ENCODE data around the gene ZBTB38.

ZBTB38 gene

DNA sequence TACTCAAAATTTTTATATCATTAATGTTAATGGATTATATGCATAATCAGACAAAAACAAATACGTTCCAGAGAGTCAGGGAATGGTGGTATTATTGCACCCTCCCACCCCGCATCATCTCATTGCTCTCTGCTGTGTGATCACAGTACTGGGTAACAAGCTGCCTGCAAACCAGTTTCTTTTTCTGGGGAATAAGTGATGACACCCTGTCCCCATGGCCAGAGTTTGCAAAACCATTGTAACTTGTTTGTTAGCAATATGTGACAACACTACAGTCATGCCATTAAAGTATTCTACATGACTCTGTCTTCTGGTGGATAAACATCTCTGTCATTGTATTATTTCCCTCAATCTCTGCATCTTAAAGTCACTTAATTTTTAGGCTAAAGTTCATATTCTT lies 39.5 kb downstream of the ZBTB38 start:
- DNase-seq, result no peak

- no peak for DNase-seq
Observed at GRCh38 chr3:141408596-141408995, 40.3 kb downstream of the ZBTB38 start.

DNA sequence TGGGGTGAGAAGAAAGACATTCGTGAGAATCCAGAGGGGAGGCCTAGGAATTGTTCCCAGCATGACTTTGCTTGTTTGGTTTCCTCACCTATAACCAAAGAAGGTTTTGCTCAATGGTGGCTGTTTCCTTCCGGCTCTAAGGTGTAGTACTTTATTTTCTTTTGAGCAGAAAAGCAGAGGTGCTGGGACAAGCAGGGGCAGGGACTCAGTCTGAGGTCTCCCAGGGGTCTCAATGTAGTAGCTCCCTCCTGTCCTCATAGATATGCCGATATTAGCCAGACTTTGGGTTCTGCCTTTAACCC lies 41.6 kb downstream of the ZBTB38 start:
- no peak for DNase-seq

GRCh38 chr3:141410408-141410807 lies 42.1 kb downstream of the ZBTB38 start:
- peak; percentile 98 for DNase-seq

- peak; percentile 81 for DNase-seq
Observed at GRCh38 chr3:141410846-141411245, 42.5 kb downstream of the ZBTB38 start.

DNA sequence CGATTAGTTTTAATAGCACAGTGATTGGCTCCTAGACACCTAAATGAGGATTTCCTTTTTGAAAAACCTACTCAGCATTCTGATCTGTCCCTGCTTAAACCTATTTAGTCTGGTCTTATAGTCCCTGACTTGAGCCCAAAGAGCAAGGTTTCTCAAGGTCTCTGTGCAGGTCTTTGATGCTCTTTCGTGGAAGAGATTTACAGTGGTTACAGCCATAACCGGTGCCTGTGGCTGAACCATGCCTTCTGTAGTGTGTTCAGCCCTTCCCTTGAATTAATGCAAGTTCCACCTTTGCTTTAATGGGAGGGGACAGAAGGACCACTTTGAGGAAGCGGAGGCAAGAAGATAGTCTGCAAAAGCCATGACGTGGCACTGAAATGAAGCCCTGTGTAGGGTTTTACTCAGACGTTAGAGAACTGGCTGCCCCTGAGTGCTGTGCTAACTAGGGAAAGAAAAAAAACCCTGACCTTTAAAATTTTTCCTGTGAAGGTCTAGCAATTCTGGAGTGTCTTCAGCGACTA lies 43.0 kb downstream of the ZBTB38 start:
- peak; percentile 53 for DNase-seq

GRCh38 chr3:141412087-141412935 lies 44.0 kb downstream of the ZBTB38 start:
- DNase-seq, result peak; percentile 83

GRCh38 chr3:141412936-141413354 lies 44.6 kb downstream of the ZBTB38 start:
- peak; percentile 62 for DNase-seq

DNA sequence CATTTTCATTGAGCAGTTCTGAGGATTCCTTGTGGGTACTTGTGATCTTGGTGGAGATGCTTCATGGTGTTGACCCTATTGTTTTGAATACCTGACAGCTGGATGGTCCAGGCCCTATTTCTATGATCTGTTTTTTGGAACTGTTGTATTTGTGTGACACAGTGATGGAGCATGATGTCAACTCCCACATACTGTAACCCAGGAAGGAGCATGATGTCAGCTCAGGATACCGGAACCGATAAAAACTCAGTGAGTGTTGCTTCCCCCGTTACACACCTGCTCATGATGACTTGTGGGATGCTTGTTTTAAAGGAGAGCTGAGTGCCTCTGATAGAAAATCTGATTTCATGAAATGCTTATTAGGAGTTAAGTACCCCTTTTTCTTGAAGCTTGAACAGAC lies 45.1 kb downstream of the ZBTB38 start:
- no peak for DNase-seq

DNA sequence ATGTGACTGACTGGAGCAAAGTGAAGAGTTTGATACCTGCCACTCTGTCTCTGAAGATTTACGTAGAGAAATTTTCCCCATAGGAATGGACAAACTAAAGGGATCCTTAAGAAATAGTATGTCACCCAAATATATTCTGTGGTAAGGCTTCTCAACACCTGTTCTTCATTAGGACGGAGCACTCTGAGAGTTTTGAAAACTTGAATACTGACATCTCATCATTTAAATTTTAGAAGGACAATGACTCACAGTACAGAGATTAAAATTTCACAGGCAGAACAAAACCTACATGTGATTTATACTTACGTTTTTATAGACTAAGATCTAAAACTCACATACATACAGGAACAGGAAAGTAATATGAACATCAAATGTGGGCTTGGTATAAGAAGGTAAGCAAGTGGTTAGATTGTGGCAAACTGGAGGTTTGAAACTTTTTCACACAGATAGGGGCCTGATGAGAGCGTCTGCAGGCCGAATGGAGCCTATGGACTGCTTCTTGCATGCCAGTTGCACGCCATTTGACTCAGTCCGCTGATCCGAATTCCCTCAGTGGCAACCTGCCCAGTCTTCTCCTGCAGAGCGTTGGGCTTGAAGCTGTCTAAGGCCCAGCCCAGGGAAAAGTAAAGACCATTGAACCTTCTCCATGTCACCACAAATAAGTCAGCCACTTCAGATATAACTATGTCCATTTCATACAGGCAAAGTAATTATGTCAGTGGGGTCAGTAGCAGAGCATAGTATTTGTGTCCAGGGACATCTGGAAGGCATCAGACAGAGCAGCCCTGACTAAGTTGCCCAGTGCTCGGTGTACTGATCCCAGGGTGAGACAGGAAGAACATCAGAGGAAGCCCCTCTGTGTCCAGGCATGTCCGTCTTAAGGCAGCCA lies 45.7 kb downstream of the ZBTB38 start:
- no peak for DNase-seq

- no peak for DNase-seq
Observed at GRCh38 chr3:141414800-141415462, 46.6 kb downstream of the ZBTB38 start.

- no peak for DNase-seq
Observed at GRCh38 chr3:141415953-141416352, 47.6 kb downstream of the ZBTB38 start.
